Endothelial cell of umbilical vein (primary cell): Measurements from ENCODE around the gene SAMD4A.

Experiments used
- CTCF ChIP-seq, 2 donors: IDR thresholded peaks; 1 replicate in 1 of 2; 2 replicates in 1 of 2; pipeline ENCODE4 v1.5.1; 2011; ENCODE audit warnings: low read length in 2 of 2, mild to moderate bottlenecking in 2 of 2, moderate library complexity in 2 of 2, control low read depth in 1 of 2, inconsistent platforms in 1 of 2, low read depth in 1 of 2; ENCODE audit not compliant: insufficient read depth in 1 of 2; ENCODE audit errors: extremely low read depth in 1 of 2
- EZH2 ChIP-seq: IDR thresholded peaks from 2 replicates; pipeline ENCODE4 v1.6.1; 2012; ENCODE audit warnings: borderline replicate concordance, low read depth, mild to moderate bottlenecking, moderate library complexity, low read length, inconsistent platforms; ENCODE audit not compliant: severe bottlenecking
- FOS ChIP-seq: IDR thresholded peaks from 2 replicates; pipeline ENCODE4 v1.6.1; 2011; ENCODE audit warnings: mild to moderate bottlenecking, low read length, moderate library complexity, borderline replicate concordance; ENCODE audit not compliant: insufficient read depth
- GATA2 ChIP-seq: IDR thresholded peaks from 2 replicates; pipeline ENCODE4 v1.7.0; 2011; ENCODE audit warnings: low read depth, mild to moderate bottlenecking, moderate library complexity, mixed read lengths, low read length; ENCODE audit not compliant: insufficient read length, insufficient read depth
- JUN ChIP-seq: IDR thresholded peaks from 2 replicates; pipeline ENCODE4 v1.6.1; 2011; ENCODE audit warnings: borderline replicate concordance, low read depth; ENCODE audit not compliant: insufficient read length, insufficient read depth
- MYC ChIP-seq: IDR thresholded peaks from one replicate; pipeline ENCODE4 v1.6.1; 2011; ENCODE audit warnings: mild to moderate bottlenecking, low read depth, low read length
- POLR2A ChIP-seq: IDR thresholded peaks from 2 replicates; pipeline ENCODE4 v1.6.1; 2012; ENCODE audit warnings: low read depth, mild to moderate bottlenecking, control low read depth, low read length
- POLR2AphosphoS5 ChIP-seq: IDR thresholded peaks from 2 replicates; pipeline ENCODE4 v1.6.1; 2012; ENCODE audit warnings: low read depth, mild to moderate bottlenecking, control low read depth, low read length, moderate library complexity; ENCODE audit not compliant: insufficient read depth
- TF ChIP-seq, protein P1 (sequence below): IDR thresholded peaks from 2 replicates; pipeline ENCODE4 v1.6.1; 2011; ENCODE audit not compliant: insufficient read depth, insufficient read length

DNA sequence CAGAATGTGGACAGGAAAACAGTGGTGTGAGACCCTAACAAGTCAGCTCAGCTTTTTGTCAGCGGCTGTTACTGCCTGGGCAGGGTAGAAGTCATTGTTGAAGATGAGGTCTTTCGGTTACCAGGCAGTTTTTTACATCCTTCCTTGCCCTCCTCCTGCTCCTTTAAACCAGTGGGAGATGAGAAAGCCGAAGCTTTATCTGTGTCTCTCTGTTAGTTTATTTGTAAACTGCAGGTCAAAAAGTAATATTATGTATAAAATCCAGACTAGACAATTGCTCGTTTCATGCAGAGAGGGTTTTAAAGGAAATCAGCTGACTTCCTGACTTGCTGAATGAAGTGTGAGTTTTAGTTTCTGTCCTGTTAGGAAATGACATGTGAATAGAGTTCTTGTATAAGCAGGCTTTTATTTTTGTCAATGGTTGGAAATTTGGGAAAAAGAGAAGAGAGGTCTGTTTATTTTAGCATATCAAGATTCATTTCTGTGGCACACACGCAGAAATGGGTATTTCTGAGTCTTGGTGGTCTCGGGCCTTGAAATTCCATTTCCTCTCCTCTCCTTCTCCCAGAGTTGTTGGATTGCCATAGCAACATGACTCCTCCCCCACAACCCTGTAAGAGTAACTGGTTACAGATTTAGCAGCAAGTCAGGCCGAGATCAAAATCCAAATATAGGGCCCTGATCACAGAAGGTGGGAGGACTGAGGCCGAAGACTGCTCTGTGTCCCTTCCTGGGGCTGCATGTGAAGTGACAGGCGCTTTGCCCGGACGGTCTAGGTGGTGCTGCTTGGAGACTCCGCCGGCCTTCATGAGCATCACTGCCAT is 60.8 kb downstream of the SAMD4A start:
- no peak for TF ChIP-seq CTCF (IDR thresholded peaks at IDR 0.05; ENCODE audit: extremely low read depth in 1 of 2, insufficient read depth in 1 of 2, low read depth in 1 of 2, low read length in 2 of 2)
- TF ChIP-seq POLR2AphosphoS5, result peak; percentile 17
- TF ChIP-seq EZH2, result no peak
- TF ChIP-seq POLR2A, result no peak
- no peak for TF ChIP-seq FOS
- TF ChIP-seq, protein P1, sequence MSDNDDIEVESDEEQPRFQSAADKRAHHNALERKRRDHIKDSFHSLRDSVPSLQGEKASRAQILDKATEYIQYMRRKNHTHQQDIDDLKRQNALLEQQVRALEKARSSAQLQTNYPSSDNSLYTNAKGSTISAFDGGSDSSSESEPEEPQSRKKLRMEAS, result no peak
- no peak for TF ChIP-seq MYC
- peak; percentile 6 for TF ChIP-seq JUN
- TF ChIP-seq GATA2, result no peak
